HG02852 (cell line): ENCODE results near the gene FLT1.
A peak's percentile ranks its signal among the peaks of the same experiment; 100 is the strongest.

ENCODE experiments used
- ATAC-seq: cut with Tn5 transposase; IDR thresholded peaks from one replicate; pipeline ENCODE4 v1.9.1; 2021; ENCODE audit warnings: mild to moderate bottlenecking, moderate library complexity; ENCODE audit not compliant: unreplicated experiment

The FLT1 gene

DNA sequence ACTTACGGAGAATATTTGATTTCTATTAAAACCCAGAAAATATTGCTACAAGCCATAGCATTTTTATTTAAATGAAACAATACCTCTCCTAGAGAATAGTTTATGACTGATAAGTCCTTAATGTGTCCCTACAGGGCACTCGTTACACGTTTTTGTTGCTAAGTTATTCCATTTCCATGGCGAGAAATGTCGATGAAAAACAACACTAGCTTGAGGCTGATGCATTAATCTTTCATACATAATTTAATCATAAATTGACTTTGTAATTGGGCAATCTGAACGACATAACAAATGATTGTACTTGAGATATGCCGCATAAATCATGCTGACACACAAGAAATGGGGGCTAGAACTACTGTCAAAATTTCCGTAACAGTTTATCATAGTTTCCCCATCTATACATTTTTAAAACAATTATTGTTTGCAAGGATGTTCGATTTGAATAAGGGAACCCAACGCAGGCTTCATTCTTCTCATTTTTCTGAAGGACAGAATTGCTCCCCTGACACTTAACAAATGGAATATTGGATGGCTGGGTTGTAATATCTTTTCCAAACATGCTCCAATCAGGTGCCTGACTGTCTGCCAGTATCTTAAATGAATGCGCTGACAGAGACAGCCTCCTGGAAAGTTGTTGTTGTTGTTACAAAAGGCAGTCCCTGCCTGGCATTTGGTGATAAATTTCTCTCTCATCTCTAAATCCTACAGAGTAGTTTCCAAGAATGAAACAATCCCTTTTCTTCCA, 61.9 kb downstream of the FLT1 start:
- ATAC-seq: no peak

DNA sequence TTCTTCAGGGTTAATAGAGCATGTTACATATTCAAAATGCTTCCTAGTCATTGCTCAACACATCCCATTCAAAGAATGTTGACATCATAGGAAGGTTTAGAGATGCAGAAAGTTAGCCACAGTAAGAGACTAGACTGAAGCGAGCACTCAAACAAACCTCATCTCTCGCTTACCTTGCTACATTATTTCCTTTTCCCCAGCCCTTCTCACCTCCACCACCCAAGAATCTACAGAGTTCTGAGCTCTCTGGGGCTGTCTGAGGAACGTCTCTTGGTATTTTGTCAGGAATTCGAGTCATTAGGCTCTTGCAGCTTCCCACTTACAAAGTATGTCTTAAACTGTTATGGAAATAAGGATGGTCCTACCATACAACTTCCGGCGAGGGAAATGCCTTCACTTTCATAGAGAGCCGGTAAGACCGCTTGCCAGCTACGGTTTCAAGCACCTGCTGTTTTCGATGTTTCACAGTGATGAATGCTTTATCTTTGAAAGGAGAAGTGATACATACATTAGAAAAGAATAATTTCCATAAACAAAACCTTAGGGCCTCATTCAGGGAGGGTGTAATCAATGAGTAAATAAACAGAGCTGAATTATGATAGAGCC, 65.1 kb downstream of the FLT1 start:
- ATAC-seq: peak; percentile 96

DNA sequence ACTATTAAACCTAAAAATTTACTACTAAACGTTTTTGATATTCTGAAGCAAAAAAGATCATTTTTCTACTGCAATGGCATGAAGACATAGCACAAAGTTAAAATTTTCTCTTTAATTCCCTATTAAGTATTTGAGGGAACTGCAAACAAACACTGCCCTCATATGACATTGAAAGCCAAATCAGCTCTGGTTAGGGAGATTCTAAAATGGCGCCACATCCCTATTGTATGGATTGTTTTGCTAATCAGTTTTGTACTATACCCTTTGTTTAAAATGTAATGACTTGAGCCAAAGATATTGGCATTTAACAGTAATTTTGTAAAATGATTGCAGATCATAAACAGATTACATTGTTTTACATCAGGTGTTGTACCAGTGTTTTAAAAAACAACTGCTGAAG, 65.8 kb downstream of the FLT1 start:
- ATAC-seq: no peak

DNA sequence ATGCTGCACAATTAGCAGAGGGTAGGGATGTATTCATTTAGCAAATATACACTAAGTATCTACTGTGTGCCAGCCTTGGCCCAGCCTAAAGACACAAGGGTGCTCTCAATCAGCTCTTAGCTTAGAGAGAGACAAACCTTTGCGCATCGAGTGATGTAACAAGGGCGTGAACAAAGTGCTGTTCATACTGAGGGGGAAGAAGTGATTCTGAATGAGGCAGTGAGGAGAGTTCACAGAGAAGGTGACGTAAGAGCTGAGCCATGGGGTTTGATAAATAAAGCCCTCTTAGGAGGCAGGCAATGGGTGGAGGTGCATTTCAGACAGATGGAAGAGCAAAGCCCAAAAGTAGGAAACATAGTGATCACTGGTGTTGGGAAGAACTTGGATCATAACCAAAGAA, 68.5 kb downstream of the FLT1 start:
- no peak for ATAC-seq

DNA sequence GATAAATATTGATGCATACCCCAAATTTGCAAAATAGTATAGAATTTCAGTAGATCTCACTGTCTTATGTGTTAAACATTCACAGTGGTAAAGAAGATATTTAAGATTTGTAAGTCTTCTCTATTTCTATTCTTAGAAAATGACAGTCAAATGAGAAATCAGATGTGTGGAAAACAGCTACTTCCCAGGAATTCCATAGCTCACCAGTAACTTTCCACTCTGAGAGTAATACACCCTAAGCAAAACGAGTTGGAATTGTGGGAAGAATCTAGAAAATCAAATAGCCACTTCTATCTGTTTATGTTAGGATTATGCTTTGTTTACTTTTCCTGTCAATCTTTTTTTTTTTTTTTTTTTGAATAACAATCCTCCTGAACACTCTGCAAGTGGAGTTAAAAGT, 69.1 kb downstream of the FLT1 start:
- no peak for ATAC-seq

DNA sequence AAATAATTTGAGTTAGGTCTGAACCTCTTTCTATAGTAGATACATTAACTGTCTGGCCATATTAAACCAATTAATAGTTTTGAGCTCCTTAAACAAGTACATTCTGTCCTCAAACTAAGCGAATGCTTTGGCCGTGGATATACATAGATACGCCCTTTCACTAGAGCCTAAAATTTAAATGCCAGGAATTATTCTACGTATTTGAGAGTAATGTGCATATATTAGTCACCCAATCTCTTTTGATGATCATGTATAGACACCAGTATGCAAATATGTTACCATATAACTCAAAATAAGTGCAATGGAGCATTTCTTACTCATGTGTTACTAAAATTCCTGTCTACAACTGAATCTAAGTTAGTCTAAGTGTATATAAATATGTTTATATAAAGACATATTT, 70.4 kb downstream of the FLT1 start:
- ATAC-seq: no peak

DNA sequence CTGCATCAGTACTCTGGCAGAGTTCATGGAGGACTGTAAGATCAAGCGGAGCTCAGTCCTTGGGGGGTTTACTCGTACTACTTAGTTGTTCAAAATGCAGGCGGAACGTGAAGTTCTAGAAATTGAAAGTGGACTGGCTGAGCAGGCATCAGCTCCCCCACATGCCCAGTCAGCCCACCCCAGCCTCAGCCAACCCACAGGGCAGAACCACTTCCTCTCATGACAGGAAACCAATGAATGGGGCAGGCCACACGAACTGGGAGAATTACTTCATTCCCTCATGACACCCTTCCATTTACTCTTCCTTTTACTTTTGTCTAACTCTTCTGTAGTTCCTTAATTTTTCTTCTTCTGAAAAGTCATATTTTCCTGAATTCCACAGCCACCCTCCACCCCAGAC, 71.9 kb downstream of the FLT1 start:
- ATAC-seq: peak; percentile 74

DNA sequence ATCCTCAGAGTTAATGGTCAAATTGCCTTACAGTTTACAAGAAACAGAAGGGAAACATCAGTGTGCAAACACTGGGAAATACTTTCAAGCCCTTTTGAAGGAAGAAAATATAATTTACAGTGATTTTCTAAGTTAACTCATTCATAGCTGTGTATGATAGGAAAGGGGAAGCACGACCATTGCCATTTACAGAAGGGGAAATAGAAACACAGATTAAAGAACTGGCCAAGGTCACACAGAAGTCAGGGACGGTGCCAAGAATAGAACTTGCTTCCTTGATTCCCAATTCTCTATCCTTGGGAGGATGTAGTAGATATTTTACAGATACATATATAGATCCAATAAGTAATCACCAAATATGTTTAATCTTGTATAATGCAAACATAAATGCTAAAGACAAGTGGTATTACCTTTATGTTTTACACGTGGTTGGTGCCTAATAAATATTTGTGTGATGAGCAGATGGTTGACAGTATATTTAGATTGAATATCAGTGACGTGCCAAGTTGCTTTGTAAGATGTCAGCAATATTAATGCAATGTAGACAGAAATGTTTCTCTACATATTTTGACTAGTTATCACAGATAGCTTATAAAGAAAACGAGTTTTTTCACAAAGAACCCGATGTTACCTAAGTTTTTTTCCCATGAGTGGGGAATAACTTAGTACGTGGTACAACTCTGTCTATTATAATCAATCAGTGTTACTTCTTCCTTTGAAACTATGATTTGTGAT, 73.1 kb downstream of the FLT1 start:
- ATAC-seq: no peak

DNA sequence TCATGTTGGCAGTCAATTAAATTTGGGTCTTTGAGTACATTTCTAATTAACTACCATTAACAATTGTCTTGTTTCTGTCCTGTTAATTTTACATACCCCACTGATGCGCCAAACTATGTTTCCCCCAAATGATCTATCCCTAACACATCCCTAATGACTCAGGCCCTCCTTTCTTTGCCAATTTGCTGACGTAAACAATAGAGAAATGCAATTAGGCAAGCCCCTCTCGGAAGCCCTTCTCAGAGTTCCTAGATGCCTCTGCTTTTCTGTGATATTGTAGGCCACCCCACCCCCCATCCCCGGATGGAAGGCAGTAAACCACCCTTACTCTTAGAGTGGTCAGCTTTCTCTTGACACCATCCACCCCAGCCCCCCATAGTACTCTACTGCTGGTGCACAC, 74.2 kb downstream of the FLT1 start:
- no peak for ATAC-seq

DNA sequence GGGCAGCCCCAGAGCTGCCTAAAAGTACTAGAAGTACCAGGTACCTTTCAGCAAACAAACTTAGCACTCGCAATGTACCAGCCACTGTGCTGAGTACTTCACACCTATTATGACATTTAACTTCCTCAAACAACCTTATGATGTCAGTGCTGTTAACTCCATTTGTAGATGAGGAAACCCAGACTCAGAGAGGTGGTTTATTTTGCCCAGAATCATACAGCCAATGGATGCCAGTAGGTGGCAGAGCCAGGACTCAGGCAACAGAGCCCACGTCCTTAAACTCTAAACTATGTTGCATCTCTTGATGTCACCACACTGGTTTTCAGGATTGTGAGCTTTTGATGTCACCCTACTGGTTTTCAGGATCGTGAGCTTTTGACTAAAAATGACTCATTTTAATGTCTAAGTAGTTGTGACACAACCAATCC, 78.9 kb downstream of the FLT1 start:
- ATAC-seq: no peak

DNA sequence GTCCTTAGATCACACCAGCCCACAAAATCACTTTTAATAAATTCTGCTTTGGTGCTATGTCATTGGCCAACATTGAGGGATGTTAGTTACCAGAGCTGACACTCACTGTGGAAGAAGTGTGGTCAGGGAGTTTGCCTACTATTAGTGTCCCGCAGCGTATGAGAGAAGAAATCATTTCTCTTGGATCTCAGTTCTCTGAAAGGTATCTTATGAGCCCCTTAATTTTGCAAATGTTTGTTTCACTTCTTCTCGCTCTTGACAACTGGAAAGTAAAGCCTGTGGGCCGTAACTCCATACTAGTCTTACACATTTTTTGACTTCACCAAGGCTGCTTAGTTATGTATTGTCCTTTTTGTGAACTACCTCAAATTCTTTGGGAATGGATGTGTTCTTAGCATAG, 80.9 kb downstream of the FLT1 start:
- ATAC-seq: peak; percentile 71

DNA sequence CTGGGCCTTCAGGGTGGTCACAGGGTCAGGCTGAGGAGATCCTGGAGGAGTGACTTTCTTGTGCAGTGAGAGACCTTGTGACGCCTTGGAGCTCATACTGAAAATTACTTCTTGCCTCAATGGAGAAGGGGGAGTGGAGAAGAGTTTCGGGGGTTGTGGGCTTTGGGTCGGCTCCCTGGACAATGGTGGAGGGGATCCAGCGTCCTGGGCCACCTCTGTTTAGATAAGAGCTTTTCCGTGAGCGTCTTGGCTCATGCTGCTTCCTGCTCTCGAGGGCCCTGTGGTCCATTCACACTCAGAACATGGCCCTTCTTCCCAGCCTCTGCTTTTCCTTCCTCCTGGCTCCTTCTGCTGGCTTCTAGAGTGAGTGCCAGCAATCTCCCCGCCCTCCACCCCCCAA, 81.9 kb downstream of the FLT1 start:
- no peak for ATAC-seq

DNA sequence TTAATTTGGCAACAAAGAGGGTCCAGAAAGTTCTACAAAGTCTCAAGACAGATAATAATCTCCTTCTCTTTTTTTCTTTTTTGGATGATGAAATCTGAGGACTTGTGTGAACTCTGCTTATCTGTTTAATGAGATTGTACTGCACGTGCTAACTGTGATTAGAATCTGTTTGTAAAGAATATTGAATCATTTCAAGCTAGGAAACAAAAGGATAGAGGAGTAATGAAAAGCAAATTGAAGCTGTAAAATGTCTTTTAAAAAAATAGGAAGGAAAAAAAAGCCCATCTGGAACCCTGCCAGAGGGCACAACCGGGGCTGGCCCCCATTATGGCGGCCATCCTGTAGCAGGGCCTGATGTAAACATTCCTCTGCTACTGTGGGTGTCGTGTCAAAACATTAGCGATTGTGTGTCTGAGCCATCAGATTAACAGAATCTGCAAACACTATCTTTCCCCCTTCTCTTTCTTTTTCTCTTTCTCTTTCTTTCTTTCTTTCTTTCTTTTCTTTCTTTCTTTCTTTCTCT, 83.0 kb downstream of the FLT1 start:
- ATAC-seq: no peak

DNA sequence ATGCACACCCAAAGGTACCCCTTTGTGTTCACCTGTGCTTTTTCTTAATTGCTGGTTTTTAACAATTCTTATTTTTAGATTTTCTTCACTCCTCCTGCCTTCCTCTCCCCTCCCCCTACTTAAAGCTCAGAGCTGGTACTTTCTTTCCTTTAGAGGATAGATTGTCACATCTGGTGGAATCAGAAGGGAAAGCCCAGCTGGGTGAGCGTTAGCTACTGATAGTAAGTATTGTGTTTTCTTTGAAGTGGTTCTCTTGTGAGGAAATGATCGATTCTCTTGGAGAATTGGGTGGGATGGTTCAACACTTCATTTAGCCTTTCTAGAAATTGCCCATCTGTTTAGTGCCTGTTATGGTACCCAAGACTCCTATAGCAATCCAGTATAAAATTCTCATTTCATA, 84.8 kb downstream of the FLT1 start:
- no peak for ATAC-seq

DNA sequence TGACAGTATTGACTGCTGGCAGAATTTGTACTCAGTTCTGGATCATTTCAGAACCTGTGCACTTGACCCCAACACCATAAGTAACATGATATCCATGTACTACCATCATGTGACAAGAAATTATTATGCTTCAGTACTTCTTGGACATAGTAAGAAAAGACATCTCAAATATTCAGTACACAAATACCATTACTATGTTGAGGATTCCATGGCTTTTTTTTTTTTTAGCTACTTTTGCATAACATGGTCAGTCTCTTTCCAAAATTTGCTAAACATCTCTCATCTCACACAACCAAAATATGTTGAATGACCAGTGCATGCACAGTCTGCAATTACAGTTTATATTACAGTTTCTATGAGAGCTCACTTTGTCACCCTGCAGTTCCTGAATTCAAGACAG, 85.3 kb downstream of the FLT1 start:
- ATAC-seq: no peak

DNA sequence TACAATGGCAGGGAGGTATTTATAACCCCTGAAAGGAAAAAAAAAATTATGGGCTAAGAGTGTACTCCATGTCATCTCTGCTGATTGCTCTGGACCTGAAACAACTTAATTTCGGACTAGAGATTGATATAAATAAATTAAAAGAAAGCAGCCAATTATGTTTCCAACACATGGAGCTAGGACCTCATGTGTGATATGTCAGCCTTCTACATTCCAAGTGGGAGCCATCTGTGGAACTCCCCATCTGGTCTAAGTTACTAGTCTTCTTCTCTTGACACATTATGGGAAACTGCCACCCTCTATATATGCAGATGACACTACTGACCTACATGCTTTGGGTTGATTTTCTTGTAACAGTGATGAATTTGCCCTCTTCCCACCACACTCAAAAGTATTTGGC, 86.1 kb downstream of the FLT1 start:
- no peak for ATAC-seq

DNA sequence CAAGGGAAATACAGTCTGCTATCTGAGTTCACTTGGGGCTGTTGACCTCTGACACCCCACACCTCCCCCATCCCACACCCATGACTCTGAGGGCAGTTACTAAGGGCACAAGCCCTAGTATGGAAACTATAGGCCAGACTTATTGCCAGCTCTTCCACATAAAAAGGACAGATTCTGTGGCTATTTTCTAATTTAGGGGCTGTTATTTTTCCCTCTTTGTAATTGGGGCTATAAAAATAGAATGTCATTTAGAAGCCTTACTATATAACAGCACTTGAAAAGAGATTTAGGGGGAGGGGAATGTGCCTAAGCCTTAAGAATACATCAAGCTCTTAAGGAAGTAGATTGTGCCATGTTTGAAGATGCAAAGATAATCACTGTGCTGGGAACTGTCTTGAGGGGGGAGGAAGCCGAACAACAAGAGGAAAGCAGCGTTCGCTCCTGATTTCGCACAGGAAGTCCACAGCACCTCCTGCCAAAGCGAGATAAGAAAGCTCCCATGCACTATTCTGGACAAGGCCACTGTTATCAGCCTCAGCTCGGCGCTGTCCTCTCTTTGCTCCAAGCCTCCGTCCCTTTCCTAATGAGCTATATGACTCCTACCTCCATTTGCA, 86.6 kb downstream of the FLT1 start:
- ATAC-seq: no peak

DNA sequence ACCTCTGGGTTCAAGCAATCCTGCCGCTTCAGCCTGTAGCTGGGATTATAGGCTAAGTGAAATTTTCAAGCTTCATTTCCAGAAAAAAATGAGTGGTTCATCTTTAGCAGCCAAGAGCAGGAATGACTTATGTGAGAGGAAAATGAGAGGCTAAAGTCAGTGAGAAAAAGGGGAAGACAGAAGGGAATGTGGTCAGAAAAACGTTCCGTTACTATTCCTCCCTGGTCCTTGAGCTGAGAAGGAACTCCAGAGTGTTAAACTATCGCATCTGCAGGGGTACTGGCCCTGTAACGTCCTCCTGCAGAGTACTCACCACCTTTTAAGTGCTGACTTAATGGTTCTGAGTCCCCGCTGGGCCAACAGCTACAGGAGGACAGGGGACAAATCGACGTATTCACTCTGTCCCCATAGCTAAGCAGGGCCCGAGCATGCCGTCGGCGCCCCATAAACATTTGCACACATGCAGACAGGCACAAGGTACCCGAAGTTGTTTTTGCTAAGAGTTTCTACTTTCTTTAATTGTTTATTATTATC, 88.1 kb downstream of the FLT1 start:
- ATAC-seq: no peak

DNA sequence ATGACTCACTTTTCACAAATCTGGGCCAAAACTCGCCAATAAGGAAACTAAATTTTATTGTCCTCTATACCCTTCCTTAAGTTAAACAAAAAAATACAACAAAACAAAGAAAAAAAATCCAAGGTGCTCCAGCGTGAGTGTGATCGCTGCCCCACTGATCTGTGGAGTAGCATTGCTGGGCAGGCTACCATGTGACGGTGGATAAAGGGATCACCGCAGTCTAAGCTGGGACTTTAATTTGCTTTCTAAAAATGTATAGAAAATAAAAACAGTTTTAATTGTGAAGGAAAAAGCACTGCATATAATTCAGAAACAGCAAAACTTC, 92.9 kb downstream of the FLT1 start:
- ATAC-seq: no peak

DNA sequence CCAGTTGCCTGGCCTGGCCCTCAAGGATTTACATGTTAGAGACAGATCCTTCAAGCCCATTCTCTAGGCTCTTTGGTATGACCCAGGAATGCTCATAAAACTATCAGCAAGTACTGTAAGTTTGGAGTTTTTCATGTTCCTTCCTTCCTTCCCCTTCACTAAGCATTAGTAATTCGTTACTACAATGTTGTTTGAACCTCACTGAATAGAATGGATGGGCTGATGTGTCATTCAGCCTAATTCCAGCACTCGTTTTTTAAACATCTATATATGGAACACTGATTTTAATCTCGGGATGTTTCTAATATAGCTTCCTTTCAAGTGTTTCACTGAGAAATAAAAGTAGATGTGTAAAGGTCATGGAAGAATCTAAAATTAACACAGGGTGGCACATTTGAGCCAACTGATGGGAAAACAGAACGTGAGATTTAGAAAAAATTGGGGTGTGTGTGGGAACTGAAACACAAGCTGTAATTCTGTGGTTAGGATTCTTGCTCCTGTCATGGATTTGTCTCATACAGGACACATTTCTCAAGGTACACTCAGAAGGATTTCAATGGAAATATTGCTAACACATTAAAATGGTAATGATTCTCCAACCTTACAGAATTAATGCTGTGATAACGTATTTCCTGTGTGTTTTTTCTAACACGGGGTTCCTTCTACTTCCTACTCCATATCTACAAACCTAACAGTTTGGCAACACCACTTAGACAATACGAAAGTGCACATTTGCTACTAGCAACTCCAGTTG, 93.4 kb downstream of the FLT1 start:
- ATAC-seq: no peak

DNA sequence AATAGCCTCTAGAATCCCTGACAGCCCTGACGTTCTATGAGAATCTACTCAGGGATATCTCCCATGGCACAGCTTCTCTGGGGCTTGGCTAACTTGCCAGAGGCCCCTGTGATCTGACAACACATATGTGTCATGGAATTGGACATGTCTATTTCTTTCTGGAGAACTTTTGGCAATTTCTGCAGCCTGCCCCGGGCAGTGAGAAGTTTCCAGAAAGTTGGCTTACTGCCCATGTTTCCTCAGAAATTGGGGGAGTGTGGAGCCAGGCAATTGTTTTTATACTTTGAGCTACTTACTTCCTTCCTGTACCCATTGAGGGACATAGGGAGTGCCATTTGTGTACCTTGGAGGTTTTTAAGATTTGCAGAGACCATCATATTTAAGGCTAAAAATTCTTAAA, 98.9 kb downstream of the FLT1 start:
- no peak for ATAC-seq
